ENCODE data around the gene TBC1D8. TPM values are rescaled to one million over a fixed set of nuclear protein-coding genes. Genes with fewer than 3 reads are reported as not detected.

TBC1D8 gene
- total RNA-seq, 4 donors from 2014 or later = 16.7 to 44.0 (median 19.7) TPM

GRCh38 chr2:101147062-101147461 lies 4.1 kb downstream of the TBC1D8 start:
- TF ChIP-seq POLR2A (IDR thresholded peaks at IDR 0.05) = no peak
- TF ChIP-seq, protein P1, sequence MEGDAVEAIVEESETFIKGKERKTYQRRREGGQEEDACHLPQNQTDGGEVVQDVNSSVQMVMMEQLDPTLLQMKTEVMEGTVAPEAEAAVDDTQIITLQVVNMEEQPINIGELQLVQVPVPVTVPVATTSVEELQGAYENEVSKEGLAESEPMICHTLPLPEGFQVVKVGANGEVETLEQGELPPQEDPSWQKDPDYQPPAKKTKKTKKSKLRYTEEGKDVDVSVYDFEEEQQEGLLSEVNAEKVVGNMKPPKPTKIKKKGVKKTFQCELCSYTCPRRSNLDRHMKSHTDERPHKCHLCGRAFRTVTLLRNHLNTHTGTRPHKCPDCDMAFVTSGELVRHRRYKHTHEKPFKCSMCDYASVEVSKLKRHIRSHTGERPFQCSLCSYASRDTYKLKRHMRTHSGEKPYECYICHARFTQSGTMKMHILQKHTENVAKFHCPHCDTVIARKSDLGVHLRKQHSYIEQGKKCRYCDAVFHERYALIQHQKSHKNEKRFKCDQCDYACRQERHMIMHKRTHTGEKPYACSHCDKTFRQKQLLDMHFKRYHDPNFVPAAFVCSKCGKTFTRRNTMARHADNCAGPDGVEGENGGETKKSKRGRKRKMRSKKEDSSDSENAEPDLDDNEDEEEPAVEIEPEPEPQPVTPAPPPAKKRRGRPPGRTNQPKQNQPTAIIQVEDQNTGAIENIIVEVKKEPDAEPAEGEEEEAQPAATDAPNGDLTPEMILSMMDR (IDR thresholded peaks at IDR 0.05) = no peak
- intact Hi-C loops (cut with DNase I; ENCODE audit: low total_unique reads) = no loop called here
- DNase-seq = no peak
- Histone ChIP-seq H3K4me3 (no peak overlapping the region), H3K36me3 (no peaks in the 10 kb centered on the region), H3K9me3 (no peaks in the 10 kb centered on the region), H3K27ac (no peak overlapping the region), H3K27me3 (no peaks in the 10 kb centered on the region), H3K4me1 (peaks cover 3 to 10% of the 10 kb centered on the region in 2 donors)

GRCh38 chr2:101146535-101146934 lies 4.6 kb downstream of the TBC1D8 start:
- TF ChIP-seq, protein P1 (IDR thresholded peaks at IDR 0.05) = no peak
- TF ChIP-seq POLR2A (IDR thresholded peaks at IDR 0.05) = no peak
- intact Hi-C loops (cut with DNase I; ENCODE audit: low total_unique reads) = no loop called here
- Histone ChIP-seq H3K27me3 (no peaks in the 10 kb centered on the region), H3K4me3 (no peak overlapping the region), H3K4me1 (peaks cover 3 to 10% of the 10 kb centered on the region in 2 donors), H3K9me3 (no peaks in the 10 kb centered on the region), H3K27ac (no peak overlapping the region), H3K36me3 (no peaks in the 10 kb centered on the region)
- DNase-seq = no peak

- no peak for DNase-seq
- TF ChIP-seq, protein P1 (IDR thresholded peaks at IDR 0.05) = no peak
- Histone ChIP-seq H3K27ac (no peak overlapping the region), H3K36me3 (no peaks in the 10 kb centered on the region), H3K27me3 (no peaks in the 10 kb centered on the region), H3K9me3 (no peaks in the 10 kb centered on the region), H3K4me3 (no peak overlapping the region), H3K4me1 (peaks cover 3 to 9% of the 10 kb centered on the region in 2 donors)
- intact Hi-C loops (cut with DNase I; ENCODE audit: low total_unique reads) = no loop called here
Measured at GRCh38 chr2:101145406-101145805, 5.8 kb downstream of the TBC1D8 start.

GRCh38 chr2:101142163-101142562 lies 9.0 kb downstream of the TBC1D8 start:
- TF ChIP-seq POLR2A (IDR thresholded peaks at IDR 0.05) = no peak
- TF ChIP-seq, protein P1 (IDR thresholded peaks at IDR 0.05) = no peak
- H3K4me3 ChIP-seq = no peak overlapping the region
- H3K27ac ChIP-seq = no peak overlapping the region
- H3K9me3 ChIP-seq = no peaks in the 10 kb centered on the region
- DNase-seq = no peak
- no peaks in the 10 kb centered on the region for H3K36me3 ChIP-seq
- no peaks in the 10 kb centered on the region for H3K4me1 ChIP-seq
- H3K27me3 ChIP-seq = no peaks in the 10 kb centered on the region
- intact Hi-C loops (cut with DNase I; ENCODE audit: low total_unique reads) = no loop called here

DNA sequence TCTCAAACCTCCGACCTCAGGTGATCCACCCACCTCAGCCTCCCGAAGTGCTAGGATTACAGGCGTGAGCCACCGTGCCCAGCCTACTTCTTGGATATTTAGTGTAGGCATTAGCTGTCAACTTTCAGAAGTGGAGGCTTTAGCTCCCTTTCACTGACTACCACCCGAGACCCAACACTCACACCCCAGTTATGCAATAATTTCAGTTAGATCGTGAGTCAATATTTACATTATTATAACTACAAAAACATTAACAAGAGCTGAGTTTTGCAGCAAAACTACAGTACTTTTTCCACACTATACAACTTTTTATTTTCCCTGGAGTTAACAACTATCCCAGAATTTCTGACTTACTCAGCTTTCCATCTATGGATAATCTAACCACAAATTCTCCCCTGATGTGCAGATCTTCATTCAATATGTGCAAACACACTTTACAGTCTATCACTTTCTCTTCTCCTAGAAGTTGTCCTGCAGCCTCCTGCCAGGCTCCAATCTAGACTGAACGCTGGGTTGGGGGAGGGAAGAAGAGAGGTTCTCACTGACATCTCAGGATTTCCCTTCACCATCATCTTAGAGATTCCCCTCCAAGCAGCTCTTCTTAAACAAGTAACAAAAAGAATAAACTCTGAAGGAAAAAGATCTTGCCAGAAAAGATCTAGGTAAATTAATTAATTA lies 10.1 kb downstream of the TBC1D8 start:
- no peak overlapping the region for H3K4me3 ChIP-seq
- intact Hi-C loops (cut with DNase I; ENCODE audit: low total_unique reads) = no loop called here
- no peak overlapping the region for H3K27ac ChIP-seq
- no peak for DNase-seq
- no peaks in the 10 kb centered on the region for H3K4me1 ChIP-seq
- no peaks in the 10 kb centered on the region for H3K9me3 ChIP-seq
- no peaks in the 10 kb centered on the region for H3K27me3 ChIP-seq
- no peaks in the 10 kb centered on the region for H3K36me3 ChIP-seq
- TF ChIP-seq, protein P1 (IDR thresholded peaks at IDR 0.05) = no peak
- TF ChIP-seq POLR2A (IDR thresholded peaks at IDR 0.05) = no peak
